Endothelial cell of umbilical vein (primary cell): ENCODE results near the gene NLGN1.

Experiments used
- EZH2 ChIP-seq: IDR thresholded peaks from 2 replicates; pipeline ENCODE4 v1.6.1; 2012; ENCODE audit warnings: borderline replicate concordance, low read depth, mild to moderate bottlenecking, moderate library complexity, low read length, inconsistent platforms; ENCODE audit not compliant: severe bottlenecking
- FOS ChIP-seq: IDR thresholded peaks from 2 replicates; pipeline ENCODE4 v1.6.1; 2011; ENCODE audit warnings: mild to moderate bottlenecking, low read length, moderate library complexity, borderline replicate concordance; ENCODE audit not compliant: insufficient read depth
- GATA2 ChIP-seq: IDR thresholded peaks from 2 replicates; pipeline ENCODE4 v1.7.0; 2011; ENCODE audit warnings: low read depth, mild to moderate bottlenecking, moderate library complexity, mixed read lengths, low read length; ENCODE audit not compliant: insufficient read length, insufficient read depth
- JUN ChIP-seq: IDR thresholded peaks from 2 replicates; pipeline ENCODE4 v1.6.1; 2011; ENCODE audit warnings: borderline replicate concordance, low read depth; ENCODE audit not compliant: insufficient read length, insufficient read depth
- MYC ChIP-seq: IDR thresholded peaks from one replicate; pipeline ENCODE4 v1.6.1; 2011; ENCODE audit warnings: mild to moderate bottlenecking, low read depth, low read length
- POLR2A ChIP-seq: IDR thresholded peaks from 2 replicates; pipeline ENCODE4 v1.6.1; 2012; ENCODE audit warnings: low read depth, mild to moderate bottlenecking, control low read depth, low read length
- POLR2AphosphoS5 ChIP-seq: IDR thresholded peaks from 2 replicates; pipeline ENCODE4 v1.6.1; 2012; ENCODE audit warnings: low read depth, mild to moderate bottlenecking, control low read depth, low read length, moderate library complexity; ENCODE audit not compliant: insufficient read depth
- TF ChIP-seq, protein P1 (sequence below), 2 donors: IDR thresholded peaks; 1 replicate in 1 of 2; 2 replicates in 1 of 2; pipeline ENCODE4 v1.5.1; 2011; ENCODE audit warnings: low read length in 2 of 2, mild to moderate bottlenecking in 2 of 2, moderate library complexity in 2 of 2, control low read depth in 1 of 2, inconsistent platforms in 1 of 2, low read depth in 1 of 2; ENCODE audit not compliant: insufficient read depth in 1 of 2; ENCODE audit errors: extremely low read depth in 1 of 2
- TF ChIP-seq, protein P2 (sequence below): IDR thresholded peaks from 2 replicates; pipeline ENCODE4 v1.6.1; 2011; ENCODE audit not compliant: insufficient read depth, insufficient read length

DNA sequence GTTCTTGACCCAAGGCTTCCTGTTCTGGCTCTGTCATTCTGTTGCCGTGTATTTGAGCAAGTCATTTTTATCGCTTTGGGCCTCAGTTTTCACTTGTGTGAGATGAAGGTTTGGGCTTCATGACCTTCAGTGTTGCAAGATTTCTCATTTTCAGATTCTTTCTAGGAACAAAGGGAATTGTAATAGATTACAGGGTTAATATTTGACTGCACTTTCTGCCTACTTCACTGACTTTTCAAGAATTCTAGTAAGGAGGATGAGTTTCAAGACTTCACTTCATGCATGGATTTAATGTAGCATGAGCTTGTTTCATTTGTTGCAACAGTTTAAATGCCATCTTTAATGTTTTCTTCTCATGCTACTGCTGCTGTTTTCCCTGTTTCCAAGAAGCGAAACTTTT is 226.5 kb downstream of the NLGN1 start:
- TF ChIP-seq, protein P1, sequence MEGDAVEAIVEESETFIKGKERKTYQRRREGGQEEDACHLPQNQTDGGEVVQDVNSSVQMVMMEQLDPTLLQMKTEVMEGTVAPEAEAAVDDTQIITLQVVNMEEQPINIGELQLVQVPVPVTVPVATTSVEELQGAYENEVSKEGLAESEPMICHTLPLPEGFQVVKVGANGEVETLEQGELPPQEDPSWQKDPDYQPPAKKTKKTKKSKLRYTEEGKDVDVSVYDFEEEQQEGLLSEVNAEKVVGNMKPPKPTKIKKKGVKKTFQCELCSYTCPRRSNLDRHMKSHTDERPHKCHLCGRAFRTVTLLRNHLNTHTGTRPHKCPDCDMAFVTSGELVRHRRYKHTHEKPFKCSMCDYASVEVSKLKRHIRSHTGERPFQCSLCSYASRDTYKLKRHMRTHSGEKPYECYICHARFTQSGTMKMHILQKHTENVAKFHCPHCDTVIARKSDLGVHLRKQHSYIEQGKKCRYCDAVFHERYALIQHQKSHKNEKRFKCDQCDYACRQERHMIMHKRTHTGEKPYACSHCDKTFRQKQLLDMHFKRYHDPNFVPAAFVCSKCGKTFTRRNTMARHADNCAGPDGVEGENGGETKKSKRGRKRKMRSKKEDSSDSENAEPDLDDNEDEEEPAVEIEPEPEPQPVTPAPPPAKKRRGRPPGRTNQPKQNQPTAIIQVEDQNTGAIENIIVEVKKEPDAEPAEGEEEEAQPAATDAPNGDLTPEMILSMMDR (IDR thresholded peaks at IDR 0.05; ENCODE audit: extremely low read depth in 1 of 2, insufficient read depth in 1 of 2, low read depth in 1 of 2, low read length in 2 of 2) = no peak
- TF ChIP-seq EZH2 (no peak), POLR2AphosphoS5 (no peak), FOS (no peak), MYC (no peak), POLR2A (no peak), JUN (no peak), GATA2 (no peak)
- TF ChIP-seq, protein P2, sequence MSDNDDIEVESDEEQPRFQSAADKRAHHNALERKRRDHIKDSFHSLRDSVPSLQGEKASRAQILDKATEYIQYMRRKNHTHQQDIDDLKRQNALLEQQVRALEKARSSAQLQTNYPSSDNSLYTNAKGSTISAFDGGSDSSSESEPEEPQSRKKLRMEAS = no peak
